Body of pancreas (tissue), 4 donors: ENCODE results near the gene SPDYA.

ENCODE experiments used
- CTCF ChIP-seq, 7 experiments: fragments of 450-650 bp in 4 of 7; fragments of 200-600 bp in 3 of 7; sonication (generic) in 3 of 7; IDR thresholded peaks; one replicate each; pipeline ENCODE4 v1.5.1; 2016 to 2019; ENCODE audit warnings: antibody characterized with exemption in 7 of 7
- POLR2A ChIP-seq, 3 donors: fragments of 450-650 bp; IDR thresholded peaks; one replicate each; pipeline ENCODE4 v1.6.1; 2016; ENCODE audit warnings: antibody characterized with exemption in 3 of 3, mild to moderate bottlenecking in 2 of 3

- TF ChIP-seq CTCF (IDR thresholded peaks at IDR 0.05) = no peak
- no peak for TF ChIP-seq POLR2A (IDR thresholded peaks at IDR 0.05)
Measured at GRCh38 chr2:28766070-28766469, 44.6 kb upstream of the SPDYA start.
